Peyer's patch (tissue), 4 donors: ENCODE results near the gene CAMKK1. TPM values are rescaled to one million over a fixed set of nuclear protein-coding genes. Genes with fewer than 3 reads are reported as not detected.

ENCODE experiments used
- DNase-seq, 3 donors: peaks; one replicate each; pipeline ENCODE4 v3.0.0-alpha.2; 2017 to 2019
- H3K27ac ChIP-seq, 4 donors: fragments of 200-600 bp; sonication (generic); one replicate each; pipeline ENCODE4 v1.5.1; 2016 to 2019
- H3K27me3 ChIP-seq, 2 donors: fragments of 200-600 bp; sonication (generic); one replicate each; pipeline ENCODE4 v1.5.1; 2019
- H3K36me3 ChIP-seq, 3 donors: fragments of 200-600 bp; sonication (generic); one replicate each; pipeline ENCODE4 v1.5.1; 2016 to 2019
- H3K4me1 ChIP-seq, 4 donors: fragments of 200-600 bp; sonication (generic); one replicate each; pipeline ENCODE4 v1.5.1; 2016 to 2019
- H3K4me3 ChIP-seq, 4 donors: fragments of 200-600 bp; sonication (generic); 1 replicate in 3 of 4; 2 replicates in 1 of 4; pipeline ENCODE4 v1.5.1; 2016 to 2019; ENCODE audit warnings: mild to moderate bottlenecking in 1 of 4
- H3K9me3 ChIP-seq, 4 donors: fragments of 200-600 bp; sonication (generic); one replicate each; pipeline ENCODE4 v1.5.1; 2016 to 2019; ENCODE audit warnings: mild to moderate bottlenecking in 1 of 4
- CTCF ChIP-seq, 6 experiments: fragments of 450-650 bp in 4 of 6; fragments of 200-600 bp in 2 of 6; sonication (generic) in 1 of 6; IDR thresholded peaks; one replicate each; pipeline ENCODE4 v1.5.1; 2017 to 2019; ENCODE audit warnings: antibody characterized with exemption in 6 of 6, mild to moderate bottlenecking in 3 of 6, moderate library complexity in 1 of 6
- POLR2A ChIP-seq, 2 donors: fragments of 450-650 bp; IDR thresholded peaks; one replicate each; pipeline ENCODE4 v1.5.1; 2017; ENCODE audit warnings: antibody characterized with exemption in 2 of 2, mild to moderate bottlenecking in 2 of 2, moderate library complexity in 2 of 2
- total RNA-seq, 4 donors: library from RNA; depleted of rRNA; stranded (reverse); fragments of >200 nt; gene quantifications; one replicate each; pipeline ENCODE4 v1.1.0, GENCODE V29; 2016

The CAMKK1 gene
- total RNA-seq, 4 donors from 2014 or later, result 2.5 to 13.2 (median 4.6) TPM

- no peaks in the 10 kb centered on the region for H3K4me1 ChIP-seq
- no peak overlapping the region for H3K4me3 ChIP-seq
- H3K27me3 ChIP-seq, result no peaks in the 10 kb centered on the region
- H3K9me3 ChIP-seq, result no peaks in the 10 kb centered on the region
- TF ChIP-seq POLR2A (IDR thresholded peaks at IDR 0.05), result no peak
- no peak for TF ChIP-seq CTCF (IDR thresholded peaks at IDR 0.05)
- DNase-seq, result no peak
- H3K36me3 ChIP-seq, result peaks cover 0 to 100% (median 0%) of the 10 kb centered on the region in 3 donors
- no peak overlapping the region for H3K27ac ChIP-seq
These were observed 76.9 kb downstream of the CAMKK1 start for GRCh38 chr17:3815925-3816324.

- Histone ChIP-seq H3K27me3 (no peaks in the 10 kb centered on the region), H3K4me3 (no peak overlapping the region), H3K36me3 (peaks cover 0 to 100% (median 0%) of the 10 kb centered on the region in 3 donors), H3K4me1 (no peaks in the 10 kb centered on the region), H3K27ac (no peak overlapping the region), H3K9me3 (no peaks in the 10 kb centered on the region)
- no peak for TF ChIP-seq POLR2A (IDR thresholded peaks at IDR 0.05)
- TF ChIP-seq CTCF (IDR thresholded peaks at IDR 0.05), result no peak
- no peak for DNase-seq
These were observed 77.7 kb downstream of the CAMKK1 start for GRCh38 chr17:3815122-3815521.

GRCh38 chr17:3814361-3814760 lies 78.5 kb downstream of the CAMKK1 start:
- Histone ChIP-seq H3K27me3 (no peaks in the 10 kb centered on the region), H3K27ac (no peak overlapping the region)

GRCh38 chr17:3813171-3813570 lies 79.7 kb downstream of the CAMKK1 start:
- Histone ChIP-seq H3K4me1 (no peaks in the 10 kb centered on the region), H3K36me3 (peaks cover 0 to 100% (median 0%) of the 10 kb centered on the region in 3 donors), H3K9me3 (no peaks in the 10 kb centered on the region), H3K27ac (no peak overlapping the region), H3K4me3 (no peak overlapping the region), H3K27me3 (no peaks in the 10 kb centered on the region)
- TF ChIP-seq CTCF (IDR thresholded peaks at IDR 0.05), result no peak
- TF ChIP-seq POLR2A (IDR thresholded peaks at IDR 0.05), result no peak
- DNase-seq, result no peak

More at GRCh38 chr17:3814361-3814760, 78.5 kb downstream of the CAMKK1 start:
- Histone ChIP-seq H3K9me3 (no peaks in the 10 kb centered on the region), H3K36me3 (peaks cover 0 to 100% (median 0%) of the 10 kb centered on the region in 3 donors), H3K4me1 (no peaks in the 10 kb centered on the region), H3K4me3 (no peak overlapping the region)
- DNase-seq, result no peak
- TF ChIP-seq CTCF (IDR thresholded peaks at IDR 0.05), result no peak
- no peak for TF ChIP-seq POLR2A (IDR thresholded peaks at IDR 0.05)

- Histone ChIP-seq H3K4me1 (no peaks in the 10 kb centered on the region), H3K27me3 (no peaks in the 10 kb centered on the region), H3K9me3 (no peaks in the 10 kb centered on the region), H3K4me3 (no peak overlapping the region), H3K36me3 (peaks cover 0 to 100% (median 0%) of the 10 kb centered on the region in 3 donors), H3K27ac (no peak overlapping the region)
- DNase-seq, result no peak
- TF ChIP-seq CTCF (IDR thresholded peaks at IDR 0.05), result no peak
- TF ChIP-seq POLR2A (IDR thresholded peaks at IDR 0.05), result no peak
These were observed 80.1 kb downstream of the CAMKK1 start for GRCh38 chr17:3812771-3813170.

- Histone ChIP-seq H3K36me3 (peaks cover 0 to 100% (median 0%) of the 10 kb centered on the region in 3 donors), H3K4me1 (no peaks in the 10 kb centered on the region), H3K9me3 (no peaks in the 10 kb centered on the region)
These were observed 80.6 kb downstream of the CAMKK1 start for GRCh38 chr17:3812284-3812683.

More at GRCh38 chr17:3812284-3812683, 80.6 kb downstream of the CAMKK1 start:
- no peak for DNase-seq
- TF ChIP-seq CTCF (IDR thresholded peaks at IDR 0.05) (no peak), POLR2A (IDR thresholded peaks at IDR 0.05) (no peak)
- H3K27ac ChIP-seq, result no peak overlapping the region
- no peak overlapping the region for H3K4me3 ChIP-seq
- H3K27me3 ChIP-seq, result no peaks in the 10 kb centered on the region
